Activated T-helper 17 cell treated with anti-CD3 and anti-CD28 coated beads, Interleukin-2, amount 50 U/mL, for 72 hours (primary cell): ENCODE data around the gene SCYGR2. TPM values are rescaled to one million over a fixed set of nuclear protein-coding genes. Genes with fewer than 3 reads are reported as not detected.

ENCODE experiments used
- ATAC-seq: fragments of 150-1000 bp; cut with Tn5 transposase; replicated peaks from 2 replicates; pipeline ENCODE4 v1.10.0; 2021; ENCODE audit warnings: mild to moderate bottlenecking, moderate library complexity
- H3K27ac Mint-ChIP-seq: one replicate; pipeline ENCODE4 v1.8.0; 2022; ENCODE audit warnings: mixed read lengths
- H3K27me3 Mint-ChIP-seq: one replicate; pipeline ENCODE4 v1.8.0; 2022; ENCODE audit warnings: mixed read lengths
- H3K36me3 Mint-ChIP-seq: one replicate; pipeline ENCODE4 v1.8.0; 2022; ENCODE audit warnings: low read depth, mild to moderate bottlenecking, mixed read lengths
- H3K4me1 Mint-ChIP-seq: one replicate; pipeline ENCODE4 v1.8.0; 2022; ENCODE audit warnings: mixed read lengths
- H3K4me3 Mint-ChIP-seq: one replicate; pipeline ENCODE4 v1.8.0; 2022; ENCODE audit warnings: mild to moderate bottlenecking, mixed read lengths
- H3K9me3 Mint-ChIP-seq: one replicate; pipeline ENCODE4 v1.8.0; 2022; ENCODE audit warnings: mixed read lengths
- total RNA-seq, 2 donors: library from RNA; stranded (reverse); gene quantifications; one replicate each; pipeline ENCODE4 v1.2.3, GENCODE V29; 2022

SCYGR2 gene
- total RNA-seq, 2 donors from 2014 or later = not detected

GRCh38 chr2:227597036-227597435, 1.7 kb upstream of the SCYGR2 start:
- peaks cover 45% of the 10 kb centered on the region for H3K27me3 Mint-ChIP-seq
- H3K4me3 Mint-ChIP-seq = no peak overlapping the region

GRCh38 chr2:227597998-227598397, 695 bp upstream of the SCYGR2 start:
- H3K4me3 Mint-ChIP-seq = no peak overlapping the region
- ATAC-seq = no peak
- no peaks in the 10 kb centered on the region for H3K36me3 Mint-ChIP-seq
- H3K4me1 Mint-ChIP-seq = no peaks in the 10 kb centered on the region
- H3K9me3 Mint-ChIP-seq = peaks cover 6% of the 10 kb centered on the region
- no peak overlapping the region for H3K27ac Mint-ChIP-seq
- H3K27me3 Mint-ChIP-seq = peaks cover 44% of the 10 kb centered on the region

More at GRCh38 chr2:227597036-227597435, 1.7 kb upstream of the SCYGR2 start:
- no peaks in the 10 kb centered on the region for H3K4me1 Mint-ChIP-seq
- peaks cover 6% of the 10 kb centered on the region for H3K9me3 Mint-ChIP-seq
- H3K36me3 Mint-ChIP-seq = no peaks in the 10 kb centered on the region
- no peak for ATAC-seq
- no peak overlapping the region for H3K27ac Mint-ChIP-seq

- no peak overlapping the region for H3K27ac Mint-ChIP-seq
- H3K36me3 Mint-ChIP-seq = no peaks in the 10 kb centered on the region
- no peak for ATAC-seq
- no peaks in the 10 kb centered on the region for H3K4me1 Mint-ChIP-seq
- H3K9me3 Mint-ChIP-seq = no peaks in the 10 kb centered on the region
- no peak overlapping the region for H3K4me3 Mint-ChIP-seq
- H3K27me3 Mint-ChIP-seq = peaks cover 34% of the 10 kb centered on the region
These were observed 3.7 kb downstream of the SCYGR2 start for GRCh38 chr2:227602358-227602757.

GRCh38 chr2:227606476-227606875, 7.8 kb downstream of the SCYGR2 start:
- H3K27ac Mint-ChIP-seq = no peak overlapping the region
- peaks cover 3% of the 10 kb centered on the region for H3K4me1 Mint-ChIP-seq
- no peak overlapping the region for H3K4me3 Mint-ChIP-seq
- H3K36me3 Mint-ChIP-seq = no peaks in the 10 kb centered on the region
- H3K27me3 Mint-ChIP-seq = peaks cover 32% of the 10 kb centered on the region
- no peaks in the 10 kb centered on the region for H3K9me3 Mint-ChIP-seq
- ATAC-seq = no peak

- no peak for ATAC-seq
- Mint-ChIP-seq H3K27me3 (peaks cover 30% of the 10 kb centered on the region), H3K27ac (no peak overlapping the region), H3K4me1 (peaks cover 3% of the 10 kb centered on the region), H3K4me3 (no peak overlapping the region), H3K36me3 (no peaks in the 10 kb centered on the region), H3K9me3 (no peaks in the 10 kb centered on the region)
These were observed 9.2 kb downstream of the SCYGR2 start for GRCh38 chr2:227607941-227608340.

- peaks cover 3% of the 10 kb centered on the region for H3K4me1 Mint-ChIP-seq
- ATAC-seq = no peak
- H3K9me3 Mint-ChIP-seq = no peaks in the 10 kb centered on the region
- H3K27ac Mint-ChIP-seq = no peak overlapping the region
- no peaks in the 10 kb centered on the region for H3K36me3 Mint-ChIP-seq
- no peak overlapping the region for H3K4me3 Mint-ChIP-seq
- H3K27me3 Mint-ChIP-seq = peaks cover 30% of the 10 kb centered on the region
These were observed 10.1 kb downstream of the SCYGR2 start for GRCh38 chr2:227608561-227609338.

GRCh38 chr2:227610123-227610522, 11.4 kb downstream of the SCYGR2 start:
- Mint-ChIP-seq H3K4me3 (no peak overlapping the region), H3K36me3 (no peaks in the 10 kb centered on the region), H3K9me3 (no peaks in the 10 kb centered on the region), H3K4me1 (peaks cover 3% of the 10 kb centered on the region), H3K27me3 (peaks cover 30% of the 10 kb centered on the region), H3K27ac (no peak overlapping the region)
- no peak for ATAC-seq

- ATAC-seq = no peak
- H3K4me1 Mint-ChIP-seq = peaks cover 3% of the 10 kb centered on the region
- no peaks in the 10 kb centered on the region for H3K36me3 Mint-ChIP-seq
- peaks cover 28% of the 10 kb centered on the region for H3K27me3 Mint-ChIP-seq
- no peak overlapping the region for H3K4me3 Mint-ChIP-seq
- H3K9me3 Mint-ChIP-seq = no peaks in the 10 kb centered on the region
- no peak overlapping the region for H3K27ac Mint-ChIP-seq
These were observed 14.0 kb downstream of the SCYGR2 start for GRCh38 chr2:227612546-227613271.

- Mint-ChIP-seq H3K36me3 (no peaks in the 10 kb centered on the region), H3K4me1 (peaks cover 3% of the 10 kb centered on the region), H3K4me3 (no peak overlapping the region), H3K9me3 (no peaks in the 10 kb centered on the region), H3K27ac (no peak overlapping the region), H3K27me3 (peaks cover 34% of the 10 kb centered on the region)
- ATAC-seq = no peak
These were observed 14.6 kb downstream of the SCYGR2 start for GRCh38 chr2:227613272-227613660.

GRCh38 chr2:227614246-227614645, 15.6 kb downstream of the SCYGR2 start:
- ATAC-seq = no peak
- H3K4me1 Mint-ChIP-seq = peaks cover 3% of the 10 kb centered on the region
- H3K36me3 Mint-ChIP-seq = no peaks in the 10 kb centered on the region
- no peak overlapping the region for H3K27ac Mint-ChIP-seq
- H3K27me3 Mint-ChIP-seq = peaks cover 32% of the 10 kb centered on the region
- H3K9me3 Mint-ChIP-seq = no peaks in the 10 kb centered on the region
- H3K4me3 Mint-ChIP-seq = no peak overlapping the region

GRCh38 chr2:227614740-227615139, 16.0 kb downstream of the SCYGR2 start, which contains the start of gene SCYGR3:
Gene SCYGR3 (minus strand): TSS chr2:227614840. CDS start chr2:227614840, 0 bp downstream.
- Mint-ChIP-seq H3K36me3 (no peaks in the 10 kb centered on the region), H3K9me3 (no peaks in the 10 kb centered on the region), H3K27me3 (peaks cover 28% of the 10 kb centered on the region), H3K27ac (no peak within 1 kb of the TSS), H3K4me1 (peaks cover 3% of the 10 kb centered on the region), H3K4me3 (no peak within 1 kb of the TSS)
- ATAC-seq = no peak

- H3K9me3 Mint-ChIP-seq = no peaks in the 10 kb centered on the region
- H3K27me3 Mint-ChIP-seq = peaks cover 26% of the 10 kb centered on the region
- no peaks in the 10 kb centered on the region for H3K36me3 Mint-ChIP-seq
- H3K27ac Mint-ChIP-seq = no peak overlapping the region
- no peak for ATAC-seq
- no peak overlapping the region for H3K4me3 Mint-ChIP-seq
- peaks cover 1% of the 10 kb centered on the region for H3K4me1 Mint-ChIP-seq
These were observed 16.5 kb downstream of the SCYGR2 start for GRCh38 chr2:227615181-227615580.

GRCh38 chr2:227615906-227616305, 17.2 kb downstream of the SCYGR2 start:
- H3K27me3 Mint-ChIP-seq = peaks cover 22% of the 10 kb centered on the region
- no peak overlapping the region for H3K27ac Mint-ChIP-seq
- H3K9me3 Mint-ChIP-seq = no peaks in the 10 kb centered on the region
- no peaks in the 10 kb centered on the region for H3K4me1 Mint-ChIP-seq
- H3K36me3 Mint-ChIP-seq = no peaks in the 10 kb centered on the region
- no peak for ATAC-seq
- H3K4me3 Mint-ChIP-seq = no peak overlapping the region

GRCh38 chr2:227616631-227617030, 17.9 kb downstream of the SCYGR2 start:
- peaks cover 22% of the 10 kb centered on the region for H3K27me3 Mint-ChIP-seq
- no peak for ATAC-seq
- H3K4me3 Mint-ChIP-seq = no peak overlapping the region
- H3K9me3 Mint-ChIP-seq = no peaks in the 10 kb centered on the region
- H3K4me1 Mint-ChIP-seq = no peaks in the 10 kb centered on the region
- H3K27ac Mint-ChIP-seq = no peak overlapping the region
- H3K36me3 Mint-ChIP-seq = no peaks in the 10 kb centered on the region
